GM18907 (cell line): Measurements from ENCODE around the gene CELF2.
"Not testable (repeated sequence)": the region's sequence is repeated elsewhere in the genome, so short reads cannot be mapped to it uniquely, and the experiment has no call there.

ENCODE experiments used
- ATAC-seq: cut with Tn5 transposase; IDR thresholded peaks from one replicate; pipeline ENCODE4 v1.9.1; 2021; ENCODE audit warnings: mild to moderate bottlenecking, moderate library complexity; ENCODE audit not compliant: unreplicated experiment

CELF2 gene

DNA sequence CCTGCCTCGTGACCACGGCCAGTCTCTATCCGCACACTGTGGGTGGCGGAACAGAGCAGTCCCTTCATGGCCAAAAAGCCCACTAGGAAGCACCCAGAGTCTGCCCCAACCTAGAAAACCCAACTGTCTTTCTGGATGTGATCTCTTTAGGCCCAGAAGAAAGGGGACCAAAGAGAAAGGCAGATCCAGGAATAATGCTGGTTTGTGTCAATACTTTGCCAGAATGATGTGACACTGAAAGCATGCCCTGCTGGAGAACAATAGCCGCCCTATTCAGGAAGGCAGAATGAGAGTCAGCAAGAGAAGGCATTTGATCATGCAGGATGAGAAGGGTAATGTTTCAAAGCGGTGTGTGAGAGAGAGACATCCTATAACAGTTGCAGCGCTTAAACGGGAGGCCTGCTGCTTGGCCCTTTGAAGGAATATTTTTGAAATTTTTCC lies 319.1 kb downstream of the CELF2 start:
- ATAC-seq, result no peak

DNA sequence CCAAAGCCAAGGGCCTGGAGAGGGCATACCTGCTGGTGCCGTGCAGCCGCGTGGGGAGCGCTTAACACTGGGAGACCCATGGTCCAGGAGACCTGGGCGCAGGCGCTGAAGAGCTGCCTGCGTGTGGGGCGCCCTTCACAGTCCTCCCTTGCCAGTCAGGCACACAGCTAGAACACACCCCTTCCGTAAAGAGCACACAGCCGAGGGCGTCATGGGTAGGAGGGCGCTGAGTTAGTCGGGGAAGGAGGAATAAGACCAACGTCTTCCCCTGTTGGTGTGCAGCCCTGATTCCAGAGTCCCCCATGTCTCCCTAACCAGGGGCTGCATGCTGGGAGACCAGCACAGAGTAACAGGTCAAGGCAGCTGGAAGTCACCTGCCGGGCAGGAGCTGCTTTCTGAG lies 319.8 kb downstream of the CELF2 start:
- ATAC-seq, result no peak

DNA sequence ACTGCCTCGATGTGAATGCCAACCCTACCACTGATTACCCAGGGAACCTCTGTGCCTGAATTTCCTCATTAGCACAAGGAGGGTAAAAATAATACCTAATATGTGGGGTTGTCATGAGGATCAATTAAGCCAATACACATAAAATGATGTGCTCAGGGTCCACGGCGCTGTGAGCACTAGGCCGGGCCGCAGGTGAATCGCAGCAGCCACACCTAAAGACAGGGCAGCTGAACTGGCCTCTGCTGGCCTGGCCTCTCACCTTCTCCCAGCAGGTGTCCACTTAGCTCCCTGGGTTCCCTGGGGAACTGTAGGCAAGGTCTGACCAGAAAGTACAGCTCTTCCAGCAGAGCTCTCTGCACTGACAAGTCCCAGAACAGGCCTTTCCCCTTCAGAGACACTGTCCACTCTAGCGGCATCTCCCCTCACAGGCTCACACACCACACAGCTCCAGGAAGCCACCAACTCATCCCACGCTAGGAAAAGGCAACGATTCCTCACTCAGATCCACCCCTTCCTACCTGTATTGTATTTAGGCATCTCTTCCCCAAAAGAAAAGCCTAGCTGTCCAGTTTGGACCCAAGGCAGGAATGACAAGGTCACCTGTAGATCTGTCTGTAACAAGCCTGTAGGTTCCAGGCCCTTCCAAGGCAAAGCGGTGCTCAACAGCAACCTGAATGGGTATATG lies 320.6 kb downstream of the CELF2 start:
- no peak for ATAC-seq

- ATAC-seq, result no peak
Measured at GRCh38 chr10:11339013-11339412, 321.3 kb downstream of the CELF2 start.

DNA sequence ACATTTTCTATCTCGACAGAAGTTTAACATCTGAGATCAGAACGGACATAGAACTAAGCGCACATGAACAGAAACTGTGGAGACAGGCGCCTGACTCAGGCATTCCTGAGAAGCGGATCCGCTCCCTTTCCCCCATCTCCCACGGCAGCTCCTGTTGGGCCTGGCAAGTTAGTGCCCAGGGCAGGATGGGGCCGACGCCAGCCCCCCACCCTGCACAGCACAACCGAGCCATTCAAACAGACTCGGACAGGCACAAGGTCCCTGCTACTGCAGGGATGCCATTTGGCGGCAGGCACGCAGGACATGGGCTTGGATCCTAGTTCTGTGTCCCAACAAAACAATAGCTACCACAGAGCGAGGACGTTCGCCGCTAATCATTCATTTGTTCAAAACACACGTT lies 322.0 kb downstream of the CELF2 start:
- no peak for ATAC-seq

DNA sequence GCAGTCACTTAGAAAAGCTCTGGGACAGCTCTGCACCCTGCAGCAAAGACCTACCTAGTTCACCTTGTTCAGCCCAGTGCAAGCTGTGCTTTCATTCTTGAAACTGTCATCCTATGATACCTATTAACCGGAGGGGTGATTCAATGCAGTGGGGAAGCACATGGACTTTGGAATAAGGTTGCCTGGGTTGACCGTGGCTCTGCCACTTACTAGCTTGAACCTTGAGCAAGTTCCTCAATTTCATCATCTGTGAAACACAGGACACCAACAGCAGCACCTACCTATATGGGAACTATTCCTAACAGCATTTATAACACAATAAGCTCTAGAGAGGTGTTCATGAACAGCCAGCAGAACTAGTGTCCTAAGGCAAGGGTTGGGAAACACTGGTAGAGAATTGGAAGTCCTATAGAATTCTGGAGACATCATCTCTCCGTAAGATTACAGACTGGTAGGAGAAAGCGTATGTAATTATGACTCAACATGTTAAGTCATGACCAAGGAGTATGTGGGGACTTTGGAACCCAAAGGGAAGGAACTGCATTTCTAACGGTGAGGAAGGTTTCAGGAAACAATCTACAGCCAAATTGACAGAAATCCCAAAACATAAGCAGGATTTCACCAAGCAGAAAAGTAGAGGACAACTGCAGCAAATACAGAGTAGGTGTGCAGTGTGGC lies 323.8 kb downstream of the CELF2 start:
- ATAC-seq, result no peak

DNA sequence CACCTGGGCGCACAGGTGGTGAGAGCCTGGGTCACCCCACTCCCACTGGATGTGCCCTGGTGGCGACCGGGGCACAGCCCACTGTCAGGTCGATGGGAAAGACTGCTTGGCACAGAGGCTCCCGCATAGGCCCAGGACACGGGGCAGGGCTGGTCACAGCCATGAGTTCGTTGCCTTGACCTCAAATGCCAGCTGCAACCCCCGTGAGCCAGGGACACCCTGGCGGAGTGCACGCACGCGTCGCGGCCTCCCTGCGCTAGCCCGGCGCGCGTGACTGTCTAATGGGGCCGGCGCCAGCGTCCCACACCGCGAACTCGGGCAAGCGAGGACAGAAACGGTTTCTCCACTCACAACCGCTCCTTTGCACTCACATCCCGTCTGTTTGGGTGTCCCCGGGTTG lies 326.4 kb downstream of the CELF2 start:
- ATAC-seq, result no peak

DNA sequence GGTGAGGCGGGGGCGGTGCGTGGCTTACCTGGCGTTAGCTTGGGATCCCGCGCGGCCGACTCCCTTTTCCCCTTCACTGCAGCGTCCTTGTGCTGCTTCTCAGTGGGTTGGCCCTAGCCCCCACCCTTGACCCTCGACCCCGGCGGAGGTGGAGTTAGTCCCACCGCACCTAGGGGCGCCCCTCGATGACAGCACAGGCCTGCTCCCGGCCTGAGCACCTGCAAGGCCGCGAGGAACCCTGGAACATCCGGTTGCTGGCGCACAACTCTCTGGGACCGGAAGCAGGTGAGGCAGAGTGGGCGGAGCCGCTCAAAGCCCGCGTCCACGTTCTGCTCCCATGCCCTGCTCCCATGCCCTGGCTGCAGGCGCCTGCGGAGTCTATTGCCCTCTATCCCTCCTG lies 326.9 kb downstream of the CELF2 start:
- ATAC-seq, result no peak

DNA sequence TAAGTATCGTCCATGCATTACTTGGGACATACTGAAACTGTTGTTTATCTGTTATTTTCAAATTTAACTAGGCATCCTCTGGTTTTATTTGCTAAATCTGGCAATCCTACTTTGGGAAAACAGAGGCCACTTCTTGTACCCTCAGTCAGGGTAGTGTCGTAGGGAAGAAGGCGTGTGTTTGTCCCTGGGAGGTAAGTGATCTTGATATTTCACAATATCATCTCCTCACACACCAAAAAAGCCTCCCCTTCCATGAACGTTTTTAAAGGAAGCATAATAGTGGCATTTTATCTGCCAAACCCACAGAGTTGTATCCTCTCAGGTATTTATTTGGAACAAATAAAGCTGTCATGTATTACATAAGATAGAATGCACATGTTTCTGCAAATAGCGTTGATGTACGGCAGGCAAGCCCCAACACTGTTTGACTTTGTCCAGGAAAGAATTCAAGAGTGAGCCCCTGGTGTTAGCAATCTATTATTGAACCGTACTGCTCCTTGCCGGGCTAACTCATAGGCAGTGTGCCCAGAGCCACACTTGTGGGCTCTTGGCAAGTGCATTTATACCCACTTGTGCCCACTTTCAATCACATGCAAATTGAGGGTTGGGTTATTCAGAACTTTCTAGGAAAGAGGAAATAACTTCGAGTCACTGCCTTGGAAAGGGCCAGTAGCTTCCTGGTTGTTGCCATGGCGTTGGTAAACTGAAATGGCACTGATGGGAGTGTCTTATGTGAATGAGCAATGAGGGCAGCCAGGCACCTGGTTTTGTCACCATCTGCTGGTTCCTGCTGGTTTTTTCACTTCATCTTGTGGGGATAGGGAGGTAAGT lies 327.8 kb downstream of the CELF2 start:
- peak; percentile 87 for ATAC-seq

DNA sequence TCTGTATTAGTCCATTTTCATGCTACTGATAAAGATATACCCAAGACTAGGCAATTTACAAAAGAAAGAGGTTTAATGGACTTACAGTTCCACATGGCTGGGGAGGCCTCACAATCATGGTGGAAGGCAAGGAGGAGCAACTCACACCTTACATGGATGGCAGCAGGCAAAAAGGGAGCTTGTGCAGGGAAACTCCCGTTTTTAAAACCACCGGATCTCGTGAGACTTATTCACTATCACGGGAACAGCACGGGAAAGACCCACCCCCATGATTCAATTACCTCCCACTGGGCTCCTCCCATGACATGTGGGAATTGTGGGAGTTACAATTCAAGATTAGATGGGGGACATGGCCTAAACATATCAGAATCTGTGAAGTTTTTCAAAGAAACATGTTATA lies 329.9 kb downstream of the CELF2 start:
- ATAC-seq, result not testable (repeated sequence)

DNA sequence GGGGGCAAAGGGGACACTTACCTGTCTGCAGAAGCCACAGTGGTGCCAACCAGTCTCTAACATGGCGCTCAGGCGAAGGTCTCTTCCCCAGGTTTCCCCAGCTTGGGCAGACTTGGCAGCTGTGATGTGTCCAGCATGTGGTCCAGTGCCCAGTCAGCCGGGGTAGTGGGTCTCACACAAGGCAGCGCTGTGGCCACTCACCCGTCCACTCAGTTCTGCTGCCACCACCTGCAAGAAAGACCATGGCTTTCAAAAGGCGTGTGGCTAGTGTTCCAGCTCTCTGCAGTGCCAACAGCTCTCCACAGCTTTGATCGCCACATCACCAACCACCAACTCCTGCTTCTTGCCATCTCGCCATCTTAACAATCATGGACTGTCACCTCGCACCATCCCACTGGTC lies 334.1 kb downstream of the CELF2 start:
- ATAC-seq, result no peak

GRCh38 chr10:11353006-11353896 lies 335.6 kb downstream of the CELF2 start:
- no peak for ATAC-seq

GRCh38 chr10:11354823-11355222 lies 337.2 kb downstream of the CELF2 start:
- no peak for ATAC-seq

DNA sequence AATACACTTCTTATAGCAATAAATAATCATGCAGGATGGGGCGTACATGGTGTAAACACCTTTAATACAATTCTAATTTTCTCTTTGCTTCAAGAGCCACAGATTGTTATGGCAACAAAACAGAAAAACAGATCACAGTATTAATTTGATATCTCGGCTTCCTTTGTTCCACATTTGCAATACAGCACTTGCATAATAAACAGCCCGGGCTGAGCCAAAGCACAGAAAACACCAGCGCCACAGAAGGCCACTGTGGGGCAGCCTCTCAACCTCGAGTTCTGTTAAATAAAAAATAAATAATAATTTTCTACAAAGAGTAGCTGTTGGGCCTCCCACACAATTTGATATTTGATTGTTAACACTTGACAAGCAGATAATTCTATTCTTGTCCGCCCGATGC lies 337.9 kb downstream of the CELF2 start:
- ATAC-seq, result no peak

DNA sequence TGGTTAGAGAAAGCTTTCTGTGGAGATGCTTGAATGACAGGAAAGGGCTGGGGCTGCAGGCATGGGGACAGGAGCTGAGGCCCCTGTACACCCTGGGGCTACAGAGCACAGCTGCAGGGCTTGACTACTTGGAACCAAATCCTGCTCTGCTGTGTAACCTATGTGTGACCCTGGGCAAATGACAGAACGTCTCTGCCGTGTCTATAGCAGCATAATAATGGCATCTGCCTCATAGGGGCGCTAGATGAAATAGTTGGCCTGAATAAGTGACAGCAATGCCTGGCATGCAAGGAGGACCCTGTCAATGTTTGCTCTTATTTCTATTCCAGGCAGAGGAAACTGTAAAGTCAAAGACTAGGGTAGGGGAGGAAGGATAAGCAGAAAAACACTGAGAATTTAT lies 339.8 kb downstream of the CELF2 start:
- ATAC-seq, result no peak

DNA sequence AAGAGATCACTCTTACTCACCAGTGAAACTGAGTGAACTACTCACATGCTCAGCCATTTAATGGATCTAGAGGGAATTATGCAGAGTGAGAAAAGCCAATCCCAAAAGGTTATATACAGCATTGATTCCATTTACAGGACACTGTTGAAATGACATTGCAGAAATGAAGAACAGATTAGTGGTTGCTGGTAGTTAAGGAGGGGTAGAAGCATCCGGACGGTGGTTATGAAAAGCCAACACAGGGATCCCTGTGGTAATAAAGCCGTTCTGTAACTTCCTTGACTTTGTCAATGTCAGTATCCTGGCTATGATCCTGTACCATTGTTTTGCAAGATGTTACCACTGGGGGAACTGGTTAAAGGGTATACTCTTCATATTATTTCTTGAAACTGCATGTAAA lies 340.3 kb downstream of the CELF2 start:
- no peak for ATAC-seq

DNA sequence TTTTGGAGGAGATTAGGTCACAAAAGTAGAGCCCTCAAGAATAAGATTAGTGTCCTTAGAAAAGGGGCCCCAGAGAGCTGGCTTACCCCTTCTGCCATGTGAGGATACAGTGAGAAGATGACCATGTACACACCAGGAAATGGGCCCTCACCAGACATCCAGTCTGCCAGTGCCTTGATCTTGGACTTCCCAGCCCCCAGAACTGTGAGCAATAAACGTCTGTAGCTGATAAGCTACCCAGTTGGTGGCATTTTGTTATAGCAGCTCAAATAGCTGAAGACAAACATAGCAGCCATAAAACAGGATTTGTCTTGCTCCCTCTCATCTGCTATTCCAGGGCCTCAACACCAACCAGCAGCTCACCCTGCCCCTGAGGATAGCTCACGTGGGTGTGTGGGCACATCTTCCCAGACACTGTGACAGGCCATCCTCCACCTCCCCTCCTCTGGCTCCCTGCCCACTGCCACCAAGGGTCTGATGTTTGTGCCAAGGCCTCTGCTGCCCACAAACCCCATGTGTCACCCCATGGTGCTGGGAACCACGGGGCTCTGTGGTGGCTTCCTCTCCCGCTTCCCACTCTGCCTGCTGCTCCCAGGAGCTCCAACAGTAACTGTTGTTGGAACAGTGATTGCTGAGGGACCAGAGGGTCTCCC lies 341.4 kb downstream of the CELF2 start:
- ATAC-seq, result no peak

- ATAC-seq, result no peak
Measured at GRCh38 chr10:11359869-11360268, 342.2 kb downstream of the CELF2 start.

GRCh38 chr10:11363497-11363896 lies 345.8 kb downstream of the CELF2 start:
- ATAC-seq, result no peak

- no peak for ATAC-seq
Measured at GRCh38 chr10:11364241-11364640, 346.6 kb downstream of the CELF2 start.
